ENCODE data around the gene ZNF800. TPM values are rescaled to one million over a fixed set of nuclear protein-coding genes. Genes with fewer than 3 reads are reported as not detected.

Gene ZNF800
- polyA plus RNA-seq, 1 of the 3 experiments (the other 2 are of a cell fraction) = 9.2 TPM

- Histone ChIP-seq H3K27ac (ENCODE audit: low read depth in 2 of 2, low read length in 1 of 2) (no peak overlapping the region), H3K4me3 (ENCODE audit: low read depth in 2 of 2, low read length in 1 of 2) (no peak overlapping the region), H3K4me2 (no peak overlapping the region), H3K27me3 (ENCODE audit: insufficient read depth) (no peaks in the 10 kb centered on the region), H4K20me1 (ENCODE audit: insufficient read depth) (no peaks in the 10 kb centered on the region; the same call in 1 of the 2 replicates), H3K9me3 (no peaks in the 10 kb centered on the region), H3K4me1 (ENCODE audit: control insufficient read depth in 1 of 2, insufficient read depth in 2 of 2, low read depth in 1 of 2, low read length in 1 of 2) (peaks cover 0 to 7% of the 10 kb centered on the region in 2 experiments; a peak in 2 of 4 replicates), H3F3A (replicated peaks; ENCODE audit: insufficient read depth) (no peaks in the 10 kb centered on the region), H3K79me2 (ENCODE audit: insufficient read depth) (peaks cover 52% of the 10 kb centered on the region; the same call in 1 of the 2 replicates), H3K36me3 (replicated peaks in 1 of 2; ENCODE audit: control insufficient read depth in 1 of 2, insufficient read depth in 2 of 2, low read length in 1 of 2) (peaks cover 59 to 91% of the 10 kb centered on the region in 2 experiments), H3K9ac (no peak overlapping the region), H3K9me2 (no peaks in the 10 kb centered on the region), H2AFZ (ENCODE audit: low read depth) (no peak overlapping the region)
- TF ChIP-seq MEF2A (IDR thresholded peaks at IDR 0.05; ENCODE audit: borderline replicate concordance, low read depth) (no peak), NFIC (IDR thresholded peaks at IDR 0.05; ENCODE audit: borderline replicate concordance) (no peak), USF2 (IDR thresholded peaks at IDR 0.05; ENCODE audit: borderline replicate concordance, low read depth, low read length) (no peak), RCOR1 (IDR thresholded peaks at IDR 0.05; ENCODE audit: low read length) (no peak), JUND (IDR thresholded peaks at IDR 0.05) (no peak), REST (IDR thresholded peaks at IDR 0.05; ENCODE audit: low read depth, low read length) (no peak), EP300 (IDR thresholded peaks at IDR 0.05; ENCODE audit: borderline replicate concordance in 1 of 2, low read depth in 1 of 2, low read length in 1 of 2) (no peak), CTCF (IDR thresholded peaks at IDR 0.05) (no peak), PBX3 (IDR thresholded peaks at IDR 0.05) (no peak), TAF1 (IDR thresholded peaks at IDR 0.05; ENCODE audit: borderline replicate concordance, low read depth, low read length) (no peak)
- ChIA-PET POLR2A (interaction anchor here (1.2 kb wide), 1 partner anchor 26 kb away, joined by 3 read pairs; no protein-coding TSS in a partner anchor), CTCF (interaction anchor here (1.2 to 1.8 kb wide), 5 partner anchors 11 to 18 kb away, joined by 3 to 16 read pairs (median 4); no protein-coding TSS in a partner anchor)
- 78% methylated on average over 5 of the region's 5 CpGs for WGBS (ENCODE audit: low lambda C conversion rate)
- no peak for DNase-seq
These were observed 27.1 kb downstream of the ZNF800 start for GRCh38 chr7:127365164-127365956.
